ACC112 (cell line): ENCODE results near the gene ZNF768.

Experiments used
- H2AFZ ChIP-seq: fragments of 200-600 bp; sonication (generic); one replicate; pipeline ENCODE4 v1.6.0; 2017; ENCODE audit warnings: antibody characterized with exemption, low read length; ENCODE audit not compliant: unreplicated experiment
- H3K27ac ChIP-seq: fragments of 200-600 bp; sonication (generic); 2 replicates; pipeline ENCODE4 v1.5.1; 2014; ENCODE audit warnings: low read depth, mild to moderate bottlenecking, antibody characterized with exemption, low read length, moderate library complexity
- H3K27me3 ChIP-seq: fragments of 200-600 bp; sonication (generic); 2 replicates; pipeline ENCODE4 v1.6.1; 2014; ENCODE audit warnings: mild to moderate bottlenecking, antibody characterized with exemption, low read length, moderate library complexity, mixed read lengths; ENCODE audit not compliant: insufficient read depth
- H3K36me3 ChIP-seq: fragments of 200-600 bp; sonication (generic); 2 replicates; pipeline ENCODE4 v1.6.1; 2016; ENCODE audit warnings: mild to moderate bottlenecking, antibody characterized with exemption, low read length, moderate library complexity, mixed read lengths; ENCODE audit not compliant: insufficient read depth
- H3K4me1 ChIP-seq: fragments of 200-600 bp; sonication (generic); one replicate; pipeline ENCODE4 v1.6.1; 2016; ENCODE audit warnings: low read length, mixed read lengths; ENCODE audit not compliant: insufficient read depth, unreplicated experiment, control insufficient read depth
- H3K4me3 ChIP-seq: fragments of 200-600 bp; sonication (generic); 2 replicates; pipeline ENCODE4 v1.5.1; 2014; ENCODE audit warnings: mild to moderate bottlenecking, low read depth, low read length
- H3K79me2 ChIP-seq: fragments of 200-600 bp; sonication (generic); one replicate; pipeline ENCODE4 v1.6.0; 2016; ENCODE audit warnings: low read length; ENCODE audit not compliant: control insufficient read depth, unreplicated experiment, insufficient read depth

Gene ZNF768

DNA sequence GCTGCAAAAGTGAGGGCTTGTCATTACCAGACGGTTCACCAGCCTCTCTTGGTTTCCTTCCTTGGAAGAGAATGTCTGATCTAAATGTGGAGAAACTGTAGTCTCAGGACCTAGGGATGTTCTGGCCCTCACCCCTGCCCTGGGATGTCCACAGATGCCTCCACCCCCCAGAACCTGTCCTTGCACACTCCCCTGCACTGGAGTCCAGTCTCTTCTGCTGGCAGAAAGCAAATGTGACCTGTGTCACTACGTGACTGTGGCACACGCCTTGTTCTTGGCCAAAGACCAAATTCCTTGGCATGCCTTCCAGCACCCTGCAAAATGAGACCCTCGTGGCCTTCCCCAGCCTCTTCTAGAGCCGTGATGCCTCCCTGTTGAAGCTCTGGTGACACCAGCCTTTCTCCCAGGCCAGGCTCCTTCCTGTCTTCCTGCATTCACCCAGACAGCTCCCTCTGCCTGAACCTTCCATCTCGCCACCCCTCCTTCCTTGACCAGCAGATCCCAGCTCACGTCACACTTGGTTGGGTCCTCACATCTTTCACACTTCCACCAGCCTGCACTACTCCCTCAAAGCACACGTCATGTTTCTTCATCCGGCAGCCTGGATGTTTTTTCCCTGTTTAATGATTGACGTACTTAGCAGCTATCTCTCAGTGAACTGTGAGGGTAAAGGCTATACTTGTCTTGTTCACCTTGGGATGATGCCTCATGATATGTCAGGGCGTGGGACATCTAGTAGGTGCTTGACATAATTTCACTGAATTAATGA lies 4.3 kb downstream of the ZNF768 start:
- no peak overlapping the region for H2AFZ ChIP-seq
- no peaks in the 10 kb centered on the region for H3K36me3 ChIP-seq
- no peaks in the 10 kb centered on the region for H3K79me2 ChIP-seq
- H3K4me1 ChIP-seq, result no peaks in the 10 kb centered on the region
- no peak overlapping the region for H3K27ac ChIP-seq
- H3K27me3 ChIP-seq, result no peaks in the 10 kb centered on the region
- no peak overlapping the region for H3K4me3 ChIP-seq

- Histone ChIP-seq H3K27ac (no peak overlapping the region), H3K4me1 (no peaks in the 10 kb centered on the region), H3K4me3 (no peak overlapping the region), H3K36me3 (no peaks in the 10 kb centered on the region), H3K27me3 (no peaks in the 10 kb centered on the region), H2AFZ (no peak overlapping the region), H3K79me2 (no peaks in the 10 kb centered on the region)
Measured at GRCh38 chr16:30521476-30521872, 4.9 kb downstream of the ZNF768 start.

- H3K4me3 ChIP-seq, result no peak overlapping the region
- no peak overlapping the region for H2AFZ ChIP-seq
- H3K27ac ChIP-seq, result no peak overlapping the region
- H3K36me3 ChIP-seq, result no peaks in the 10 kb centered on the region
- H3K27me3 ChIP-seq, result no peaks in the 10 kb centered on the region
- H3K4me1 ChIP-seq, result no peaks in the 10 kb centered on the region
- H3K79me2 ChIP-seq, result no peaks in the 10 kb centered on the region
Measured at GRCh38 chr16:30519120-30520049, 7.0 kb downstream of the ZNF768 start.

GRCh38 chr16:30518552-30518951 lies 7.8 kb downstream of the ZNF768 start:
- H3K4me3 ChIP-seq, result no peak overlapping the region
- H2AFZ ChIP-seq, result no peak overlapping the region
- H3K4me1 ChIP-seq, result no peaks in the 10 kb centered on the region
- H3K36me3 ChIP-seq, result no peaks in the 10 kb centered on the region
- no peaks in the 10 kb centered on the region for H3K27me3 ChIP-seq
- H3K79me2 ChIP-seq, result no peaks in the 10 kb centered on the region
- H3K27ac ChIP-seq, result no peak overlapping the region

GRCh38 chr16:30515275-30515674 lies 11.1 kb downstream of the ZNF768 start:
- Histone ChIP-seq H3K27ac (no peak overlapping the region), H3K4me1 (no peaks in the 10 kb centered on the region), H3K79me2 (no peaks in the 10 kb centered on the region), H3K27me3 (no peaks in the 10 kb centered on the region; the same call in 1 of the 2 replicates), H3K4me3 (no peak overlapping the region), H2AFZ (no peak overlapping the region), H3K36me3 (no peaks in the 10 kb centered on the region)

DNA sequence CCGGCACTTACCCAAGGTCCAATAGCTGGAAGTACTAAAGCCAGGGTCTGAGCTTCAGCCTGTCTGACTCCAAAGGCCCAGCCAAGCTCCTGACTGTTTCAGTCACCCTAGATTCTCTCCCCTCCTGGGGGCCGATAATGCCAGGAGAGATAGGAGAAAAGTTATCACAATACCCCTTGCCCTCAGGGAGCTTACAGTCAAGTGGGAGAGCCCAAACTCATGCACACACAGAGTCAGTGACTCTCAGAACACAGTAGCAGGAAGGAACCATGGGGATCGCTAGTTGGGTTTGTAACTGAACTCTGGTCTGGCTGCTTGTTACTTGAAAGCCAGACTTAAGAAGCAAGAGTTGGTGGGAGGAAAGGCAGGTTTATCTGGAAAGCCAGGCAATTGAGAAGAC lies 14.9 kb downstream of the ZNF768 start:
- Histone ChIP-seq H3K27me3 (no peaks in the 10 kb centered on the region; the same call in 1 of the 2 replicates), H2AFZ (no peak overlapping the region), H3K27ac (no peak overlapping the region), H3K4me1 (no peaks in the 10 kb centered on the region), H3K79me2 (no peaks in the 10 kb centered on the region), H3K36me3 (no peaks in the 10 kb centered on the region), H3K4me3 (no peak overlapping the region)

DNA sequence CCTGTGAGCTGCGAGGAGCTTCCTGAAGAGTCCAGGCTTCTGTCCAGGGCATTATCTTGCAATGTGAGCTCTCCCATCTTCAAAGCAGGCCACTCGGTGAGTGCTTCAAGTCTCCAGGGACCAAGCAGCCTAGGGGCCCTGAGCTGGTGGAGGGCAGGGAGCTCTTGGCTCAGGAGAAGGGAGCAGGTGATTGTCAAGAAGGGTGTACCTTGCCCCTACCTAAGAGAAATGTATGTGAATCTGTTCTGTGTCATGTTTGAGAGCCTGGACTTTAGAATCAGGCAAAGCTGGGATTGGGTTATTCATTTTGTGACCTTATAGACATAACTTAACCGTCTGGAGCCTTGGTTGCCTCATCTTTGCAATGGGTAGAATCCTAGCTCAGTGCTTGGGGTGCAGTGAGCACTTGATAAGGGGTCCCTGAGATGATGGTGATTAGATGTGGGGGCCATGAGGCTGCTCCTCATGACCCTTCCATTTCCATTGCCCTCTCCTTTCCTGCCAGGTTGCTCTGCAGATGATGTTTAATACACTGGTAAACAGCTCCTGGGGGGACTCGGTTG lies 15.9 kb downstream of the ZNF768 start:
- Histone ChIP-seq H3K27me3 (no peaks in the 10 kb centered on the region; the same call in 1 of the 2 replicates), H2AFZ (no peak overlapping the region), H3K4me3 (no peak overlapping the region), H3K36me3 (no peaks in the 10 kb centered on the region), H3K27ac (no peak overlapping the region), H3K79me2 (no peaks in the 10 kb centered on the region), H3K4me1 (no peaks in the 10 kb centered on the region)

DNA sequence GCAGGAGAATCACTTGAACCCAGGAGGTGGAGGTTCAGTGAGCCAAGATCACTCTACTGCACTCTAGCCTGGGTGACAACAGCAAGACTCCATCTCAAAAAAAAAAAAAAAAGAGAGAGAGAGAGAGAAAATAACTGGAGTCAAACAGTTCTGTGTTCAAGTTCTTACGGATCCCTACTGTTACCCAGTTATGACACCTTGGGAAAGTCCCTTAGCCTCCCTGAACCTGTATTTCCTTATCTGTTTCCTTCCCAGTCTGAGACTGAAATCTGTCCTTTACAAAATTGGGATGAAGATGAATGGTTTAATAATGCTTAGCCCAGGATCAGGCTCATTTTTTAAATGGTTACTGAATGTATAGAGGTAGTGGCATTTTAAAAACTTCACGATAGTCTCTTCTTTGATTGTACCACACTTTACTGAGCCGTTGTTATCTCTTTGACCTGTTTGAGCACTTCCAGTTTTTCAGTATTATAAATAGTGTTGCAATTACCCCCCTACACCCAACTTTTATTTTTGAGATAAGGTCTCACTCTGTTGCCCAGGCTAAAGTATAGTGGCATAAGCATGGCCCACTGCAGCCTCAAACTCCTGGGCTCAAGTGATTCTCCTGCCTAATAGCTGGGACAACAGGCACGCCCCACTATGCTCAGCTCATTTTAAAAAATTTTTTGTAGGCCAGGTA lies 17.1 kb downstream of the ZNF768 start:
- Histone ChIP-seq H3K27me3 (no peaks in the 10 kb centered on the region; the same call in 1 of the 2 replicates), H3K79me2 (no peaks in the 10 kb centered on the region), H2AFZ (no peak overlapping the region), H3K4me3 (no peak overlapping the region), H3K4me1 (no peaks in the 10 kb centered on the region), H3K27ac (no peak overlapping the region), H3K36me3 (no peaks in the 10 kb centered on the region)

DNA sequence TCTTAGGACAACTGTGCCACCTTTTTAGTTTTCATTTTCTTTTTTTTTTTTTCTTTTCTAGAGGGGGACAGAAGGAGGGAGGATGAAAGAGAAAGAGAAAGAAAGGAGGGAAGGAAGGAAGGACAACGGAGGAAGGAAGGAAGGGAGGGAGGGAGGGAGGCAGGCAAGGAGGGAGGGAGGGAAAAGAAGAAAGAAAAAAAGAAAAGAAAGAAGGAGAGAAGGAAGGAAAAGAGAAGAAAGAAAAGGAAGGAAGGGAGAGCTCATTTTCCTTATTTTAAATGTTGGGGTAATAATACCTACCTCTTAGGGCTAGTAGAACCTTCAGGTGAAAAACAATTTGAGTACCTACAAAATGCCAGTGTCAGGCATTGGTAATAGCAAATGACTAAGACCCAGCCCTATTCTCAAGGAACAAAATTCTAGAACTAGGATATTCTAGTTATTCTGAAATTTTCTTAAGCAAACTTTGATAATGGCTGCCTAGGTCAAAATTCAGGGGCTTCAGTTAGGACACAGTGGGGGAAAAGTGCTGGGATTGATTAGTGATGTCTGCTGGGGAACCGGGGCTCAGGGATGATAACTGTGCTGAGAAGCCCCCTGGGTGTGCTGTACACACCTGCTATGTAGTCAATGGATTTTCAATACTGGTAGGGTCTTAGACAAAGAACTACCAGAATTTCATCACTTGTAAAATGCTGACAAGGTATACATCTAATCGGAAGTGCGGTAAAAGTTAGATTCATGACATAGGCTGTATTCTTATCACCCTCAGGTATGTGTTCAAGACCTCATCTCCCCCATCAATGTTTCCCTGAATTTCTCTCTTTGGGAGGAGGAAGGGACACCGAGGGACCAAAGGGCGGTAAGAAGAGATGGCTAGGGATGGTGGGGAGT lies 22.7 kb downstream of the ZNF768 start:
- H3K36me3 ChIP-seq, result no peaks in the 10 kb centered on the region
- H3K4me3 ChIP-seq, result no peak overlapping the region
- no peak overlapping the region for H2AFZ ChIP-seq
- no peaks in the 10 kb centered on the region for H3K79me2 ChIP-seq
- no peak overlapping the region for H3K27ac ChIP-seq
- H3K27me3 ChIP-seq, result no peaks in the 10 kb centered on the region
- no peaks in the 10 kb centered on the region for H3K4me1 ChIP-seq
